ENCODE measurements around the gene MAPK4. TPM values are rescaled to one million over a fixed set of nuclear protein-coding genes. Genes with fewer than 3 reads are reported as not detected.
"Not testable (repeated sequence)": the region's sequence is repeated elsewhere in the genome, so short reads cannot be mapped to it uniquely, and the experiment has no call there.

Gene MAPK4
- total RNA-seq, 1 donor from 2014 or later, result 9.3 TPM

DNA sequence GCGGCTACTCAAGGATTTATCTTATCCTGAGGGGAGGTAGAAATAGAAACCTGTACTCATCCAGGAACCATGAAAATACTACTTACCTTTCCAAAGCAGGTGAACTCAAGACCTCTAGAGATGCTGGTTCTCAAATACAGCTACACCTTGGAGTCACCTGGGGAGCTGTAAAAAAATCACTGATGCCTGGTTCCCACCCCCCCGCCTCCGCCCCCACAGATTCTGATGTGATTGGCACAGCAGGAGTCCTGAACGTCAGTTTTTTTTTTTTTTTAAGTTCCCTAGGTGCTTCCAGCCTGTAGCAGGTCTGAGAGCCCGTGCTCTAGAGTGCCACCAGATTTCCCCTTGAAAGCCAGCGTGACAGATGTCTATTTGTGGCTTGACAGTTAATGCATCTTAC, 146.3 kb downstream of the MAPK4 start:
- no peak for TF ChIP-seq CTCF (conservative IDR thresholded peaks at IDR 0.05)
- H3K27me3 Mint-ChIP-seq (ENCODE audit: low read depth), result no peaks in the 10 kb centered on the region
- no peaks in the 10 kb centered on the region for H3K9me3 Mint-ChIP-seq
- H3K36me3 Mint-ChIP-seq (ENCODE audit: low read depth), result no peaks in the 10 kb centered on the region
- H3K4me3 Mint-ChIP-seq, result no peak overlapping the region
- no peak for DNase-seq (ENCODE audit: low read depth, low spot score)
- peaks cover 22% of the 10 kb centered on the region for H3K4me1 Mint-ChIP-seq
- no peak overlapping the region for H3K27ac Mint-ChIP-seq (ENCODE audit: unreplicated experiment)

DNA sequence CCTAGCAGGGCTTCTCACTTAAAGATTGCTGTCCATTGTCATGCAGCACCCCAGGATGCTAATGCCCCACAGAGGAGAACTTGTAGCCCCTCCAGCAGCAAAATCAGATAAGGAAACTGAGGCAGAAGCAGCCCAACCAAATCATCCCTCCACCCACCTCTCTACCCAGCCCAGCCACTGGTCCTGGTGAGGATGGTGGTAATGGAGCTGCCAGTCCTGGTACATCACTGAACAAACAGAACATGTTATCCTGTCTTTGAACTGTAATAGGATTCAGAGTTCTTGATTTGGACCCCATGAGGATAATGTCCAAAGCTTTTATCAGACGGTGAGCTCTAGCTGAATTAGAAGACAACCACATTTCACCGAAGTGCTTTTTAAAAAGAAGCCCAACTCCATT, 146.8 kb downstream of the MAPK4 start:
- Mint-ChIP-seq H3K27ac (ENCODE audit: unreplicated experiment) (no peak overlapping the region), H3K27me3 (ENCODE audit: low read depth) (no peaks in the 10 kb centered on the region), H3K9me3 (no peaks in the 10 kb centered on the region), H3K4me3 (no peak overlapping the region), H3K36me3 (ENCODE audit: low read depth) (no peaks in the 10 kb centered on the region), H3K4me1 (peaks cover 22% of the 10 kb centered on the region)
- DNase-seq (ENCODE audit: low read depth, low spot score), result no peak
- TF ChIP-seq CTCF (conservative IDR thresholded peaks at IDR 0.05), result no peak

DNA sequence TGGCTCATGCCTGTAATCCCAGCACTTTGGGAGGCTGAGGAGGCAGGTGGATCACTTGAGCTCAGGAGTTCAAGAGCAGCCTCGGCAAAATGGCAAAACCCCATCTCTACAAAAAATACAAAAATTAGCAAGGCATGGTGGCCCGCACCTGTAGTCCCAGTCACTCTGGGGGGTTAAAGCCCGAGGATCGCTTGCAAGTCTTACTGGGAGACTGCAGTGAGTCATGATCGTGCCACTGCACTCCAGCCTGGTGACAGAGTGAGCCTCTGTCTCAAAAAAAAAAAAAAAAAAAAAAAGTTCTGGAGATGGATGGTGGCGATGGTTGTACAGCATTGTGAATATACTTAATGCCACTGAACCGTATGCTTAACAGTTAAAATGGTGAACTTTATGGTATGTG, 147.4 kb downstream of the MAPK4 start:
- H3K4me3 Mint-ChIP-seq; H3K27me3 Mint-ChIP-seq (ENCODE audit: low read depth); H3K27ac Mint-ChIP-seq (ENCODE audit: unreplicated experiment); H3K36me3 Mint-ChIP-seq (ENCODE audit: low read depth); H3K9me3 Mint-ChIP-seq; DNase-seq (ENCODE audit: low read depth, low spot score): not testable (repeated sequence)
- H3K4me1 Mint-ChIP-seq, result peaks cover 27% of the 10 kb centered on the region

GRCh38 chr18:50707855-50708469, 148.1 kb downstream of the MAPK4 start:
- Mint-ChIP-seq H3K27ac (ENCODE audit: unreplicated experiment) (no peak overlapping the region), H3K27me3 (ENCODE audit: low read depth) (no peaks in the 10 kb centered on the region), H3K4me3 (no peak overlapping the region), H3K4me1 (peaks cover 32% of the 10 kb centered on the region), H3K36me3 (ENCODE audit: low read depth) (no peaks in the 10 kb centered on the region), H3K9me3 (no peaks in the 10 kb centered on the region)
- TF ChIP-seq CTCF (conservative IDR thresholded peaks at IDR 0.05), result no peak
- DNase-seq (ENCODE audit: low read depth, low spot score), result no peak

DNA sequence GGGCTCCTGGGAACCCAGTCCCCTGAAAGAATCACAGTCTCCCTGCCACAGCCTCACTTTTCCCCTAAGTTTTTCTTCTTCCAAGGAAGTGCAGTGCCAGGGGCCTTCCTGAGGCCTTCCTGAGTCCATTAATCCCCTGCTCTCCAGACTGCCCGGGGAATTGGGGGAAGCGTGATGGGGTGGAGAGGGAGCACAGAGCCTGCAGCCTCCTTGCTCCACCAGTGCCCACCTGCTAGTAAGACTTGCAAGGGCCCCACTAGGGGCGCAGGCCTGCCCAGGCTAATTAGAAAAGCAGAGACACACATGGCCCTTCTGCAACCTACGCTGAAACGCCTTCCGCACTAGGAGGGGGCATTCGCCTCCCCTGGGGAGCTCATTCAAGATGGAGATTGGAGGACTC, 149.3 kb downstream of the MAPK4 start:
- no peaks in the 10 kb centered on the region for H3K27me3 Mint-ChIP-seq (ENCODE audit: low read depth)
- no peak for DNase-seq (ENCODE audit: low read depth, low spot score)
- H3K27ac Mint-ChIP-seq (ENCODE audit: unreplicated experiment), result no peak overlapping the region
- no peak overlapping the region for H3K4me3 Mint-ChIP-seq
- no peaks in the 10 kb centered on the region for H3K36me3 Mint-ChIP-seq (ENCODE audit: low read depth)
- TF ChIP-seq CTCF (conservative IDR thresholded peaks at IDR 0.05), result no peak
- H3K9me3 Mint-ChIP-seq, result no peaks in the 10 kb centered on the region
- peaks cover 32% of the 10 kb centered on the region for H3K4me1 Mint-ChIP-seq

DNA sequence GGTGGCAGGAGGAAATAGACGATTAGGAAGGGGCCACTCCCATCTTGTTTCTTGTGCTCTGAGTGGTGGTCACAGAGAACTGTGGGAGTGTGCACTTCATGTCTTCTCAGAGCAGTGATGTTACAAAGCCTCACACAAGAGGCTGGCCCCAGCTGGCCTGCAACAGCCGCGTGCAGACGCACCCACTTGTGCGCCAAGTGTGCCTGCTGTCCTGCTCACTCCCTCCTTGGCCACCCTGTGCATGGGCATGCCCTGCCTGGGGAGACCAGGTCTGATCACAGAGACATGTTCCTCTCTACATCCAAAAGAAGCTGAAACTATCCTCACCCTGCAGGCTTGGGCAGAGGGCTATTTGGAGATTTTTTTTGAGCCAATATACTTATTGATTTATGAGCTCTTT, 151.5 kb downstream of the MAPK4 start:
- H3K27me3 Mint-ChIP-seq (ENCODE audit: low read depth), result no peaks in the 10 kb centered on the region
- no peak overlapping the region for H3K27ac Mint-ChIP-seq (ENCODE audit: unreplicated experiment)
- H3K4me1 Mint-ChIP-seq, result peaks cover 32% of the 10 kb centered on the region
- no peak for DNase-seq (ENCODE audit: low read depth, low spot score)
- H3K4me3 Mint-ChIP-seq, result no peak overlapping the region
- peaks cover 7% of the 10 kb centered on the region for H3K36me3 Mint-ChIP-seq (ENCODE audit: low read depth)
- peaks cover 4% of the 10 kb centered on the region for H3K9me3 Mint-ChIP-seq
- no peak for TF ChIP-seq CTCF (conservative IDR thresholded peaks at IDR 0.05)
